ENCODE results near the gene ST8SIA1. TPM values are rescaled to one million over a fixed set of nuclear protein-coding genes. Genes with fewer than 3 reads are reported as not detected.

Gene ST8SIA1
- total RNA-seq, 2 experiments from 2014 or later, result 9.5 to 9.6 TPM

GRCh38 chr12:22255097-22255496 lies 79.4 kb downstream of the ST8SIA1 start:
- intact Hi-C loops (cut with micrococcal nuclease), result no loop called here
- H3K27ac Mint-ChIP-seq, result no peak overlapping the region
- CTCF ChIA-PET, result no interaction called here

GRCh38 chr12:22254478-22254877 lies 80.0 kb downstream of the ST8SIA1 start:
- H3K27me3 Mint-ChIP-seq, result no peaks in the 10 kb centered on the region
- no peaks in the 10 kb centered on the region for H3K9me3 Mint-ChIP-seq
- H3K36me3 Mint-ChIP-seq, result peaks cover 2% of the 10 kb centered on the region
- no peak overlapping the region for H3K4me3 Mint-ChIP-seq
- H3K27ac Mint-ChIP-seq, result no peak overlapping the region
- peaks cover 8% of the 10 kb centered on the region for H3K4me1 Mint-ChIP-seq (ENCODE audit: low read depth)
- no peak for DNase-seq
- POLR2A ChIA-PET, result no interaction called here
- intact Hi-C loops (cut with micrococcal nuclease), result no loop called here
- CTCF ChIA-PET, result no interaction called here

More at GRCh38 chr12:22255097-22255496, 79.4 kb downstream of the ST8SIA1 start:
- Mint-ChIP-seq H3K4me3 (no peak overlapping the region), H3K4me1 (ENCODE audit: low read depth) (peaks cover 8% of the 10 kb centered on the region), H3K36me3 (peaks cover 2% of the 10 kb centered on the region), H3K27me3 (no peaks in the 10 kb centered on the region), H3K9me3 (no peaks in the 10 kb centered on the region)
- POLR2A ChIA-PET, result no interaction called here
- no peak for DNase-seq

- CTCF ChIA-PET, result no interaction called here
- Mint-ChIP-seq H3K4me1 (ENCODE audit: low read depth) (peaks cover 4% of the 10 kb centered on the region), H3K27ac (no peak overlapping the region), H3K4me3 (no peak overlapping the region), H3K9me3 (no peaks in the 10 kb centered on the region), H3K27me3 (no peaks in the 10 kb centered on the region), H3K36me3 (peaks cover 7% of the 10 kb centered on the region)
- no peak for DNase-seq
- intact Hi-C loops (cut with micrococcal nuclease), result no loop called here
- POLR2A ChIA-PET, result no interaction called here
Observed at GRCh38 chr12:22252057-22252456, 82.5 kb downstream of the ST8SIA1 start.

GRCh38 chr12:22250762-22251161 lies 83.7 kb downstream of the ST8SIA1 start:
- no peaks in the 10 kb centered on the region for H3K9me3 Mint-ChIP-seq
- peaks cover 4% of the 10 kb centered on the region for H3K4me1 Mint-ChIP-seq (ENCODE audit: low read depth)
- H3K36me3 Mint-ChIP-seq, result peaks cover 9% of the 10 kb centered on the region
- no peak overlapping the region for H3K27ac Mint-ChIP-seq
- no peak overlapping the region for H3K4me3 Mint-ChIP-seq
- H3K27me3 Mint-ChIP-seq, result no peaks in the 10 kb centered on the region
- intact Hi-C loops (cut with micrococcal nuclease), result no loop called here
- ChIA-PET POLR2A (no interaction called here), CTCF (interaction anchor here (0.6 kb wide), 1 partner anchor 17 kb away, joined by 5 read pairs; no protein-coding TSS in a partner anchor)
- no peak for DNase-seq

- Mint-ChIP-seq H3K27me3 (no peaks in the 10 kb centered on the region), H3K4me1 (ENCODE audit: low read depth) (peaks cover 4% of the 10 kb centered on the region), H3K9me3 (no peaks in the 10 kb centered on the region), H3K27ac (no peak overlapping the region), H3K4me3 (no peak overlapping the region), H3K36me3 (peaks cover 10% of the 10 kb centered on the region)
- no peak for DNase-seq
- ChIA-PET CTCF (no interaction called here), POLR2A (no interaction called here)
- intact Hi-C loops (cut with micrococcal nuclease), result no loop called here
Observed at GRCh38 chr12:22248571-22249115, 85.9 kb downstream of the ST8SIA1 start.

GRCh38 chr12:22248121-22248520 lies 86.4 kb downstream of the ST8SIA1 start:
- Mint-ChIP-seq H3K27me3 (no peaks in the 10 kb centered on the region), H3K9me3 (no peaks in the 10 kb centered on the region), H3K36me3 (peaks cover 10% of the 10 kb centered on the region), H3K4me1 (ENCODE audit: low read depth) (peaks cover 4% of the 10 kb centered on the region), H3K4me3 (no peak overlapping the region), H3K27ac (no peak overlapping the region)
- DNase-seq, result no peak
- ChIA-PET POLR2A (no interaction called here), CTCF (no interaction called here)
- intact Hi-C loops (cut with micrococcal nuclease), result no loop called here

- H3K36me3 Mint-ChIP-seq, result peaks cover 8% of the 10 kb centered on the region
- no peaks in the 10 kb centered on the region for H3K9me3 Mint-ChIP-seq
- no peak overlapping the region for H3K4me3 Mint-ChIP-seq
- no peaks in the 10 kb centered on the region for H3K27me3 Mint-ChIP-seq
- DNase-seq, result no peak
- no peak overlapping the region for H3K27ac Mint-ChIP-seq
- ChIA-PET CTCF (no interaction called here), POLR2A (no interaction called here)
- peaks cover 4% of the 10 kb centered on the region for H3K4me1 Mint-ChIP-seq (ENCODE audit: low read depth)
- intact Hi-C loops (cut with micrococcal nuclease), result no loop called here
Observed at GRCh38 chr12:22246217-22246846, 88.2 kb downstream of the ST8SIA1 start.

GRCh38 chr12:22242726-22243125 lies 91.8 kb downstream of the ST8SIA1 start:
- H3K27me3 Mint-ChIP-seq, result no peaks in the 10 kb centered on the region
- H3K36me3 Mint-ChIP-seq, result peaks cover 13% of the 10 kb centered on the region
- ChIA-PET CTCF (interaction anchor here (0.7 kb wide), 1 partner anchor 73 kb away, joined by 3 read pairs; no protein-coding TSS in a partner anchor), POLR2A (no interaction called here)
- no peak for DNase-seq
- intact Hi-C loops (cut with micrococcal nuclease), result no loop called here
- H3K9me3 Mint-ChIP-seq, result peaks cover 3% of the 10 kb centered on the region
- no peaks in the 10 kb centered on the region for H3K4me1 Mint-ChIP-seq (ENCODE audit: low read depth)
- H3K4me3 Mint-ChIP-seq, result no peak overlapping the region
- no peak overlapping the region for H3K27ac Mint-ChIP-seq

GRCh38 chr12:22238211-22238610 lies 96.3 kb downstream of the ST8SIA1 start:
- Mint-ChIP-seq H3K9me3 (peaks cover 3% of the 10 kb centered on the region), H3K36me3 (peaks cover 10% of the 10 kb centered on the region), H3K27me3 (no peaks in the 10 kb centered on the region), H3K4me3 (no peak overlapping the region), H3K27ac (no peak overlapping the region), H3K4me1 (ENCODE audit: low read depth) (no peaks in the 10 kb centered on the region)
- intact Hi-C loops (cut with micrococcal nuclease), result no loop called here
- ChIA-PET CTCF (no interaction called here), POLR2A (no interaction called here)
- DNase-seq, result no peak

GRCh38 chr12:22234561-22234960 lies 99.9 kb downstream of the ST8SIA1 start:
- intact Hi-C loops (cut with micrococcal nuclease), result no loop called here
- CTCF ChIA-PET, result no interaction called here

GRCh38 chr12:22231836-22232235 lies 102.7 kb downstream of the ST8SIA1 start:
- H3K36me3 Mint-ChIP-seq, result no peaks in the 10 kb centered on the region
- intact Hi-C loops (cut with micrococcal nuclease), result no loop called here
- peaks cover 3% of the 10 kb centered on the region for H3K4me1 Mint-ChIP-seq (ENCODE audit: low read depth)
- ChIA-PET CTCF (interaction anchor here (1.0 kb wide), 1 partner anchor 130 kb away, joined by 3 read pairs; no protein-coding TSS in a partner anchor), POLR2A (no interaction called here)
- H3K4me3 Mint-ChIP-seq, result no peak overlapping the region
- H3K27me3 Mint-ChIP-seq, result no peaks in the 10 kb centered on the region
- DNase-seq, result no peak
- H3K27ac Mint-ChIP-seq, result no peak overlapping the region
- H3K9me3 Mint-ChIP-seq, result no peaks in the 10 kb centered on the region

More at GRCh38 chr12:22234561-22234960, 99.9 kb downstream of the ST8SIA1 start:
- Mint-ChIP-seq H3K27me3 (no peaks in the 10 kb centered on the region), H3K4me3 (no peak overlapping the region), H3K27ac (no peak overlapping the region), H3K4me1 (ENCODE audit: low read depth) (no peaks in the 10 kb centered on the region), H3K9me3 (peaks cover 3% of the 10 kb centered on the region), H3K36me3 (peaks cover 4% of the 10 kb centered on the region)
- DNase-seq, result no peak
- POLR2A ChIA-PET, result no interaction called here

GRCh38 chr12:22231078-22231477 lies 103.4 kb downstream of the ST8SIA1 start:
- POLR2A ChIA-PET, result no interaction called here
- Mint-ChIP-seq H3K4me3 (no peak overlapping the region), H3K27ac (no peak overlapping the region)

GRCh38 chr12:22230280-22230794 lies 104.2 kb downstream of the ST8SIA1 start:
- Mint-ChIP-seq H3K36me3 (no peaks in the 10 kb centered on the region), H3K27me3 (no peaks in the 10 kb centered on the region), H3K4me1 (ENCODE audit: low read depth) (peaks cover 12% of the 10 kb centered on the region), H3K9me3 (no peaks in the 10 kb centered on the region), H3K4me3 (no peak overlapping the region), H3K27ac (no peak overlapping the region)
- DNase-seq, result no peak
- ChIA-PET POLR2A (no interaction called here), CTCF (interaction anchor here (0.7 kb wide), 1 partner anchor 53 kb away, joined by 3 read pairs; no protein-coding TSS in a partner anchor)
- intact Hi-C loops (cut with micrococcal nuclease), result no loop called here

More at GRCh38 chr12:22231078-22231477, 103.4 kb downstream of the ST8SIA1 start:
- H3K27me3 Mint-ChIP-seq, result no peaks in the 10 kb centered on the region
- intact Hi-C loops (cut with micrococcal nuclease), result no loop called here
- DNase-seq, result no peak
- peaks cover 7% of the 10 kb centered on the region for H3K4me1 Mint-ChIP-seq (ENCODE audit: low read depth)
- CTCF ChIA-PET, result no interaction called here
- H3K9me3 Mint-ChIP-seq, result no peaks in the 10 kb centered on the region
- no peaks in the 10 kb centered on the region for H3K36me3 Mint-ChIP-seq
